Osteocyte (in vitro differentiated cells): ENCODE measurements around the gene ASXL1. TPM values are rescaled to one million over a fixed set of nuclear protein-coding genes. Genes with fewer than 3 reads are reported as not detected.

Experiments
- DNase-seq: peaks from one replicate; pipeline ENCODE4 v3.0.0; 2021; ENCODE audit warnings: mixed read lengths; ENCODE audit not compliant: unreplicated experiment; ENCODE audit errors: extremely low spot score
- H3K27ac Mint-ChIP-seq: one replicate; pipeline ENCODE4 v1.8.0; 2021; ENCODE audit warnings: mild to moderate bottlenecking, mixed read lengths; ENCODE audit not compliant: unreplicated experiment
- H3K27me3 Mint-ChIP-seq: one replicate; pipeline ENCODE4 v1.8.0; 2021; ENCODE audit warnings: mixed read lengths; ENCODE audit not compliant: unreplicated experiment
- H3K36me3 Mint-ChIP-seq: one replicate; pipeline ENCODE4 v1.8.0; 2021; ENCODE audit warnings: mixed read lengths; ENCODE audit not compliant: unreplicated experiment
- H3K4me1 Mint-ChIP-seq: one replicate; pipeline ENCODE4 v1.8.0; 2021; ENCODE audit warnings: mixed read lengths; ENCODE audit not compliant: unreplicated experiment
- H3K4me3 Mint-ChIP-seq: one replicate; pipeline ENCODE4 v1.8.0; 2021; ENCODE audit warnings: mild to moderate bottlenecking, moderate library complexity, mixed read lengths; ENCODE audit not compliant: unreplicated experiment
- H3K9me3 Mint-ChIP-seq: one replicate; pipeline ENCODE4 v1.8.0; 2021; ENCODE audit warnings: mixed read lengths; ENCODE audit not compliant: unreplicated experiment
- total RNA-seq: library from RNA; stranded (reverse); gene quantifications from 2 replicates; pipeline ENCODE4 v1.2.1, GENCODE V29; 2021
- TF ChIP-seq, protein P1 (sequence below): fragments of 200-600 bp; sonication (generic); IDR thresholded peaks from 2 replicates; pipeline ENCODE4 v1.5.0; 2021; ENCODE audit warnings: antibody characterized with exemption, mild to moderate bottlenecking, moderate library complexity

The ASXL1 gene
- total RNA-seq, 1 donor from 2014 or later = 76.8 TPM

GRCh38 chr20:32358632-32358882 lies 426 bp downstream of the ASXL1 start:
- Mint-ChIP-seq H3K27me3 (no peaks in the 10 kb centered on the region), H3K9me3 (no peaks in the 10 kb centered on the region), H3K27ac (no peak overlapping the region), H3K36me3 (no peaks in the 10 kb centered on the region), H3K4me1 (peaks cover 73% of the 10 kb centered on the region), H3K4me3 (peak overlapping the region; percentile 40)
- DNase-seq = no peak
- TF ChIP-seq, protein P1, sequence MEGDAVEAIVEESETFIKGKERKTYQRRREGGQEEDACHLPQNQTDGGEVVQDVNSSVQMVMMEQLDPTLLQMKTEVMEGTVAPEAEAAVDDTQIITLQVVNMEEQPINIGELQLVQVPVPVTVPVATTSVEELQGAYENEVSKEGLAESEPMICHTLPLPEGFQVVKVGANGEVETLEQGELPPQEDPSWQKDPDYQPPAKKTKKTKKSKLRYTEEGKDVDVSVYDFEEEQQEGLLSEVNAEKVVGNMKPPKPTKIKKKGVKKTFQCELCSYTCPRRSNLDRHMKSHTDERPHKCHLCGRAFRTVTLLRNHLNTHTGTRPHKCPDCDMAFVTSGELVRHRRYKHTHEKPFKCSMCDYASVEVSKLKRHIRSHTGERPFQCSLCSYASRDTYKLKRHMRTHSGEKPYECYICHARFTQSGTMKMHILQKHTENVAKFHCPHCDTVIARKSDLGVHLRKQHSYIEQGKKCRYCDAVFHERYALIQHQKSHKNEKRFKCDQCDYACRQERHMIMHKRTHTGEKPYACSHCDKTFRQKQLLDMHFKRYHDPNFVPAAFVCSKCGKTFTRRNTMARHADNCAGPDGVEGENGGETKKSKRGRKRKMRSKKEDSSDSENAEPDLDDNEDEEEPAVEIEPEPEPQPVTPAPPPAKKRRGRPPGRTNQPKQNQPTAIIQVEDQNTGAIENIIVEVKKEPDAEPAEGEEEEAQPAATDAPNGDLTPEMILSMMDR = no peak

GRCh38 chr20:32358883-32359632 lies 927 bp downstream of the ASXL1 start:
- Mint-ChIP-seq H3K27ac (peak overlapping the region; percentile 91), H3K4me3 (peak overlapping the region; percentile 84), H3K27me3 (no peaks in the 10 kb centered on the region), H3K36me3 (no peaks in the 10 kb centered on the region), H3K4me1 (peaks cover 73% of the 10 kb centered on the region), H3K9me3 (no peaks in the 10 kb centered on the region)
- DNase-seq = peak; percentile 89
- TF ChIP-seq, protein P1 = no peak

GRCh38 chr20:32359633-32360332 lies 1.7 kb downstream of the ASXL1 start:
- DNase-seq = no peak
- peak overlapping the region; percentile 91 for H3K27ac Mint-ChIP-seq
- H3K9me3 Mint-ChIP-seq = no peaks in the 10 kb centered on the region
- no peaks in the 10 kb centered on the region for H3K27me3 Mint-ChIP-seq
- H3K4me1 Mint-ChIP-seq = peaks cover 68% of the 10 kb centered on the region
- peak overlapping the region; percentile 84 for H3K4me3 Mint-ChIP-seq
- TF ChIP-seq, protein P1 = no peak
- H3K36me3 Mint-ChIP-seq = no peaks in the 10 kb centered on the region

GRCh38 chr20:32360333-32360634 lies 2.2 kb downstream of the ASXL1 start:
- no peak for DNase-seq
- Mint-ChIP-seq H3K27me3 (no peaks in the 10 kb centered on the region), H3K9me3 (no peaks in the 10 kb centered on the region), H3K4me3 (peak overlapping the region; percentile 84), H3K36me3 (no peaks in the 10 kb centered on the region), H3K4me1 (peaks cover 65% of the 10 kb centered on the region), H3K27ac (peak overlapping the region; percentile 91)
- TF ChIP-seq, protein P1 = no peak

- Mint-ChIP-seq H3K4me1 (peaks cover 62% of the 10 kb centered on the region), H3K36me3 (no peaks in the 10 kb centered on the region), H3K27me3 (no peaks in the 10 kb centered on the region), H3K9me3 (no peaks in the 10 kb centered on the region), H3K4me3 (no peak overlapping the region), H3K27ac (peak overlapping the region; percentile 48)
- TF ChIP-seq, protein P1 = no peak
- DNase-seq = no peak
Measured at GRCh38 chr20:32362901-32363364, 4.8 kb downstream of the ASXL1 start.
